Activated CD4-positive, alpha-beta T cell treated with anti-CD3 and anti-CD28 coated beads, Interleukin-2, amount 50 U/mL, for 1 hour (primary cell): ENCODE data around the gene EFCAB11.
"Not testable (repeated sequence)": the region's sequence is repeated elsewhere in the genome, so short reads cannot be mapped to it uniquely, and the experiment has no call there.

Source experiments
- DNase-seq: peaks from one replicate; pipeline ENCODE4 v3.0.0-alpha.2; 2020

EFCAB11 gene

GRCh38 chr14:89910691-89911009 lies 43.9 kb downstream of the EFCAB11 start:
- no peak for DNase-seq

GRCh38 chr14:89909586-89909985 lies 44.9 kb downstream of the EFCAB11 start:
- no peak for DNase-seq

GRCh38 chr14:89908712-89909450 lies 45.6 kb downstream of the EFCAB11 start:
- no peak for DNase-seq

- no peak for DNase-seq
These were observed 46.9 kb downstream of the EFCAB11 start for GRCh38 chr14:89907655-89908054.

GRCh38 chr14:89906000-89906399 lies 48.5 kb downstream of the EFCAB11 start:
- DNase-seq: no peak

DNA sequence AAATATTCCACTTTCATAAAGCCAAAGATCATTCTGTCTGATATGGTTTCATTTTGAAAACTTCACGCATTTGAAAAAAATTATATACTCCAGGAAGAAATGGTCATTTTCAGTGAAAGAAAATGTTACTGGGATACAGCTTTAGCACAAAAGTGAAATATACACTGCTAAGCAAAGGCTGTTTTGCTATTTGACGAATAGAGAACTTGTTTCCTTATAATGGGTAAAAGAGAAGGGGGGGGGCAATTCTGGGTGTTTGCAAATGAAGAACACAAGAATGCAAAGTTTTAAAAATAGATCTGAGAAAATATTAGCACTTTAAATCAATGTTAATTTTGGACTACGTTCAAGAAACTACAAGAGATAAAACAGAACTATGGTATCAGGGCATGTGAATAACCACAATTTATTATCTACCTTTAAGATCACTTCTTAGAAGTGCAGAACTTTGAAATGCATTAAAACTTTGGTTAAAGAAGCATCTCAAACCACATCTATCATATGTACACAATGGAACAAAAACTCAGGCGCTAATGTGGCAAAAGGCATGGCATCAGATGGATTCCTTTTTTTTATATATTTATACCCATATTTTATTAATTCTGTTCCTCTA lies 51.1 kb downstream of the EFCAB11 start:
- no peak for DNase-seq

DNA sequence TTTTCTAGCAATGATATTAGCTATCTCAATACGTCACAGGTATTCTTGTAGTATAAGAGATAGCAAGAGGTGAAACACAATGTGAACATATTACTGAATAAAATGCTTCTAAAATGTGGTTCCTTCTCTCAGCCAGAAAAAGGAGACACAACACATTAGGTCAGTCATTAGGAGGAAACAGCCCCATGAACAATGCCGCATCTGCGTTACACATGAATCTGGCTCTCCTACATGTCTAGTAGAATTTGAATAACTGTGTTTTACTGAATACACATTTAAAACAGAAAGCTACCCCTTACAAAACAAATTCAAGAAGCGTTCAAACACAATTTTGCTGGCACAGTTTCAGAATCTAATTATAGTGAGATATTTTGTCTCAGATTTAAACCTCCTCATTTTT lies 51.6 kb downstream of the EFCAB11 start:
- no peak for DNase-seq

GRCh38 chr14:89900802-89901201 lies 53.7 kb downstream of the EFCAB11 start:
- DNase-seq: no peak

DNA sequence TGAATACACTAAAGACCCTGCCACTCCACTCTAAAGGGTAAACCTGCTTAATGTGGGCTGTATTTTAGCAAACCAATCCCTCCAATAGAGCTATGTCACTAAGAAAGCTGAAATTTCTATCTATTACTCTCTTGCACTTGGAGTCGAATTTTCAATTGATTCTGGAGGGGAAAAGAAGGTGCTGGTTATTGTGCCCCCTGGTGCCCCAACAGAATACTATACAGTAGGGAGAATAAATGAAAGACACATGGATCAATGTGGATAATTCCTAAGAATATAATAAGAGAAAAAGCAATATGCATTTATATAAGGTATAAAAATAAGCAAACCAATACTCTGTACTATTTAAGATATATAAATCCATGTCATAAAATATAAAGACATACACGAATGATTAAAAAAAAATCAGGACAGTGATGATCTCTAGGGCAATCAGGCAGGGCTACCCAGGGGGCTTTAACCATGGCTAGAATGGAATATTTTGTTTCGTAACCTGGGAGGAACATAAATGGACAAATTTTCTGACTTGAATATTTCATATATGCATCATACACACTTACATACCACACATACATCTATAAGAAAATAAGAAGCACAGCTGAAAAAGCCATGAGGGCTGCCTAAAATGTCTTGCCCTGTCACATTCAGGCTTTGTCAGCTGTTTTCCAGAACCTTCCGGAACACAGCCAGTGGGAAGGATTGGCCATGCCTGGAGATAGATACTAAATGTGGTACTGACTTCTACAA lies 54.4 kb downstream of the EFCAB11 start:
- DNase-seq: no peak

DNA sequence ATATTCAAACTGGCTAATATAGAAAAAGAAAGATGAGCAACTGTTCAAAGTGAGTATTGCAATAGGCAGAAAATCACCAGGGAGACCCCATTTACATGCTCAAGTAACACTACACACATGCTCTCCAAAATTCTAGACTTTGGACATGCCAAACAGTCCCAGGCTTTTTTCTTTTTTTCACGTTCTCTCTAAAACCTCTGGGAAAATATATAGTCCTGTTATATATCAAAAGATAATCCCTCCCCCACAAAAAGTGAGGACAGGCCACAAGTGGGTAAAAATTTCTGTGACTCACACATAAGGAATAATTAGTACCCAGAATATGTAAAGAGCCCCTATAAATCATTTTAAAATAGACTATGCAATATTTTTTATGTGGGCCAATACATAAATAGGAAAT lies 55.2 kb downstream of the EFCAB11 start:
- no peak for DNase-seq

GRCh38 chr14:89893388-89893787 lies 61.1 kb downstream of the EFCAB11 start:
- not testable (repeated sequence) for DNase-seq

- no peak for DNase-seq
These were observed 61.6 kb downstream of the EFCAB11 start for GRCh38 chr14:89892953-89893352.

DNA sequence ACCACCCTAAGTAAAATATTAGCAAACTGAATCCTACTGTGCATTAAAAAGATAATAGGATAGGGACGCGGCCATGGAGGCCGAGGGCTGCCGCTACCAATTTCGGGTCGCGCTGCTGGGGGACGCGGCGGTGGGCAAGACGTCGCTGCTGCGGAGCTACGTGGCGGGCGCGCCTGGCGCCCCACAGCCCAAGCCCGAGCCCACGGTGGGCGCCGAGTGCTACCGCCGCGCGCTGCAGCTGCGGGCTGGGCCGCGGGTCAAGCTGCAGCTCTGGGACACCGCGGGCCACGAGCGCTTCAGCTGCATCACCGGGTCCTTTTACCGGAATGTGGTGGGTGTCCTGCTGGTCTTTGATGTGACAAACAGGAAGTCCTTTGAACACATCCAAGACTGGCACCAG lies 62.8 kb downstream of the EFCAB11 start:
- not testable (repeated sequence) for DNase-seq

- no peak for DNase-seq
These were observed 63.5 kb downstream of the EFCAB11 start for GRCh38 chr14:89891055-89891454.

DNA sequence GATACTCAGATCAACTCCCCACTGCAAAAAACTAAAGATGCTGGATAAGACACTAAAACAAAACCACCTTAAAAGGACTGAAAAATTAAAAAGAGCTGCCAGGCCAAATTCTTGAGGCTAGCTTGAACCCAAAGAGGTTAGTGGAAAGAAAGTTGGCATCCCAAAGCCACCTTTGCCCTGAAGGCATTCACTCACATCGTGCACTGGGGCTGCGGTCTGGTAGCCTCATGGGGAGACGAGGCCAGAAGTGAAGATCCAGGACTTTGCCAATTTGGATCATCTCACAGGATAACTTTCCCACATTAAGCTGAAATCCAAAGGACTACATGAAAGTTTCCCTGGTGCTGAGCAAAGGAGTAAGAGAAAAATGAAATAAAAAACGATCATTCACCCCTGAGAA lies 63.9 kb downstream of the EFCAB11 start:
- no peak for DNase-seq

- no peak for DNase-seq
These were observed 64.9 kb downstream of the EFCAB11 start for GRCh38 chr14:89889626-89890025.

DNA sequence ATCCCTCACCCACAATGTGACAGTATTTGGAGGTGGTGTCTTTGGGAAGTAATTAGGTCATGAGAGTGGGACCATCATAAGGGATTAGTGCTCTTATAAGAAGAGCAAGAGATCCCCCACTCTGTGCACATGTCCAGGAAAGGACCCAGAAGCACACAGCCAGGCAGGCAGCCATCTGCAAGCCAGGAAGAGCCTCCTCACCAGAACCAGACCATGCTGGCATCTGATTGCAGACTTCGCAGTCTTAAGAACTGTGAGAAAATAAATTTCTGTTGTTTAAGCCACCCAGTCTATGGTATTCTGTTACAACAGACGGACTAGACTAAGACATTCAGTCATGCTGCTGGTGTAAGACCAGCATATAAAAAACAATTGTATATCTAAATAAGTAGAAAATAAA lies 69.8 kb downstream of the EFCAB11 start:
- no peak for DNase-seq

- DNase-seq: no peak
These were observed 72.7 kb downstream of the EFCAB11 start for GRCh38 chr14:89881839-89882238.

DNA sequence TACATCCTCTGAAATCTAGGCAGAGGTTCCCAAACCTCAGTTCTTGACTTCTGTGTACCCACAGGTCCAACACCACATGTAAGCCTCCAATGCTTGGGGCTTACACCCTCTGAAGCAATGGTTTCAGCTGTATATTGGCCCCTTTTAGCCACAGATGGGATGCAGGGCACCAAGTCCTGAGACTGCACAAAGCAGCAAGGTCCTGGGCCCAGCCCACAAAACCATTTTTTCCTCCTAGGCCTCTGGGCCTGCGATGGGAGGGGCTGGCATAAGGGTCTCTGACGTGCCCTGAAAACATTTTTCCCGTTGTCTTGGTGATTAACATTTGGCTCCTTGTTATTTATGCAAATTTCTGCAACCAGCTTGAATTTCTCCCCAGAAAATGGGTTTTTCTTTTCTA lies 80.4 kb downstream of the EFCAB11 start:
- not testable (repeated sequence) for DNase-seq

DNA sequence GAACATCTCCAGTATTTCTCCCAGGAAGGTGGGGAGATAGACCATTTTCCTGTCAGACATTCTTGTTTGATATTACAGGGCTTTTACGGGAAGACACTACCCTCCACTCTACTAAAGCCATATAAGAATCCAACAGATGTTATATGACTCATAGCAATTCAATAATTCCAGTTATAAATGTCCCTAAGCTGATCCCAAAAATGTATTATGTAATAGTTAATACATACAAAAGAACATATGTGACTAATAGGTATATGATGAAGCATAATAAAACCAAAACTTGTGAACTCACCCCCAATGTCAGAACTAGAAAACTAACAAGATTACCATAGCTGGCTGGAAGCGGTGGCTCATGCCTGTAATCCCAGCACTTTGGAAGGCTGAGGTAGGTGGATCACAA lies 84.2 kb downstream of the EFCAB11 start:
- DNase-seq: no peak

GRCh38 chr14:89869606-89870005 lies 84.9 kb downstream of the EFCAB11 start:
- no peak for DNase-seq

GRCh38 chr14:89866458-89866857 lies 88.1 kb downstream of the EFCAB11 start:
- no peak for DNase-seq

DNA sequence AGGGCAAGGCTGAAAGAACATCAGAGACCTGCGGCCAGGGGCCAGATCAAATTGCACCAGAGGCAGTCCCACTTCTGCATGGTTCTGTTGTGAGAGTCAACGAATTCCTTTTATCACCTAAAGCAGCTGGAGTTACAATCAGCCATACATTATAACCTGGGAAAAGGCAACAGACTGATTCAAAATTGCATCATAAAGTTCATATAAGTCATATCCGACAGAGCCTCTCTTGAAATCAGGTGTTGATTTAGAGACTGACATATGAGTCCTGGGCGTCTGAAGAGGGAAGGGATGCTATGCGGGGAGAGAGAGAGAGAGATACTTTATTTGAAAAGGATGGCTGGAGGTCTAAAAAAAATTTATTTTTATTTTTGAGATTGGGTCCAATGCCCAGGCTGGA lies 89.4 kb downstream of the EFCAB11 start:
- no peak for DNase-seq

DNA sequence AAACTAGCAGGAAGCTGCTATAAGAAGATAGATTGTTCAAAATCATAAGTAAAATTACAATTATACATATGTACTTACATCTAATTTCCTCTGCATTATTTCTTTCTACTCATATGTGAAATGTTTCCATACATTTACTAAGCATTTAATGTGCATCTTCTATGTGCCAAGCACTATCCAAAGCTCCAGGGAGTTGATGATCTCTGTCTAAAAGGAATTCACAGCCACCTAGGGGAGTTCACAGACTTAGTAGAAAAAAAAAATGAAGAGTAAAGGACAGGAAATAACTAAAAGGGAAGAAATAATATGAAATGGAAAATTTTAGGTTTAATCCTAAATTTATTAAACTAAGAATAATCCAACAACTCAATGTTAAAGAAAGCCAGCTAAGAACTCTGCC lies 91.7 kb downstream of the EFCAB11 start:
- DNase-seq: no peak
